Endothelial cell of umbilical vein (primary cell): ENCODE measurements around the gene TMEM40. TPM values are rescaled to one million over a fixed set of nuclear protein-coding genes. Genes with fewer than 3 reads are reported as not detected.

ENCODE experiments used
- BruUV-seq: library from RNA; stranded (reverse); fragments of 400-500 nt; replicated peaks from 2 replicates; lab custom pipeline; 2021; lab: Mats Ljungman, UMichigan
- CTCF ChIA-PET: fragments of 300-600, 350-600 bp; sonication (Branson Sonifier 250); formaldehyde crosslinking; loops from one replicate; lab custom pipeline; 2021; ENCODE audit warnings: antibody characterized with exemption, inconsistent platforms; lab: Charles Lee
- POLR2A ChIA-PET: fragments of 300-600, 350-600 bp; sonication (Branson Sonifier 250); formaldehyde crosslinking; loops from one replicate; lab custom pipeline; 2021; ENCODE audit warnings: antibody characterized with exemption, inconsistent platforms; lab: Charles Lee
- DNase-seq: peaks from one replicate; pipeline ENCODE4 v3.0.0-alpha.2; 2011; ENCODE audit warnings: low read depth, low spot score
- FAIRE-seq: peaks from 2 replicates; lab custom pipeline; 2011; peaks lifted over from hg19 to GRCh38; lab: Jason Lieb, UNC
- H2AFZ ChIP-seq: 2 replicates; pipeline ENCODE4 v1.6.0; 2012; ENCODE audit warnings: low read depth, low read length, control low read depth, inconsistent platforms
- H3K27ac ChIP-seq: 2 replicates; pipeline ENCODE4 v1.5.1; 2011; ENCODE audit warnings: low read depth, mild to moderate bottlenecking, control low read depth, low read length, moderate library complexity; ENCODE audit not compliant: insufficient read depth
- H3K27me3 ChIP-seq, 2 experiments: 2 replicates each; pipeline versions ENCODE4 v1.6.0 to v1.6.1; 2011; ENCODE audit warnings: low read length in 2 of 2, mixed read lengths in 1 of 2; ENCODE audit not compliant: control insufficient read depth in 2 of 2, insufficient read depth in 2 of 2
- H3K36me3 ChIP-seq, 2 experiments: 2 replicates in 1 of 2; 3 replicates in 1 of 2; pipeline ENCODE4 v1.5.1; 2011; ENCODE audit warnings: low read length in 2 of 2, mild to moderate bottlenecking in 1 of 2, moderate library complexity in 1 of 2; ENCODE audit not compliant: control insufficient read depth in 2 of 2, insufficient read depth in 2 of 2; ENCODE audit errors: extremely low read depth in 1 of 2
- H3K4me1 ChIP-seq: 3 replicates; pipeline ENCODE4 v1.5.1; 2011; ENCODE audit warnings: mild to moderate bottlenecking, low read length; ENCODE audit not compliant: control insufficient read depth, insufficient read depth; ENCODE audit errors: extremely low read depth
- H3K4me2 ChIP-seq: 2 replicates; pipeline ENCODE4 v1.6.1; 2011; ENCODE audit warnings: low read length, control low read depth, mixed read lengths; ENCODE audit not compliant: insufficient read depth
- H3K4me3 ChIP-seq, 3 experiments: fragments of 200-600 bp in 1 of 3; sonication (generic), shearing (Covaris generic) in 1 of 3; replicated peaks in 1 of 3; 2 replicates each; pipeline ENCODE4 v1.5.1; 2011 to 2016; ENCODE audit warnings: control low read depth in 3 of 3, low read length in 3 of 3, mild to moderate bottlenecking in 2 of 3, inconsistent platforms in 1 of 3, low read depth in 1 of 3, moderate library complexity in 1 of 3; ENCODE audit not compliant: insufficient read depth in 1 of 3
- H3K79me2 ChIP-seq: 2 replicates; pipeline ENCODE4 v1.6.0; 2012; ENCODE audit warnings: low read length, inconsistent platforms; ENCODE audit not compliant: control insufficient read depth, insufficient read depth
- H3K9ac ChIP-seq: replicated peaks from 2 replicates; pipeline ENCODE3; 2011; ENCODE audit warnings: low read length, control low read depth; ENCODE audit not compliant: insufficient read depth; ENCODE audit errors: extremely low read depth
- H3K9me1 ChIP-seq: replicated peaks from 3 replicates; pipeline ENCODE4 v1.6.0; 2011; ENCODE audit warnings: mild to moderate bottlenecking, low read length; ENCODE audit not compliant: control insufficient read depth, insufficient read depth; ENCODE audit errors: extremely low read depth
- H3K9me3 ChIP-seq: replicated peaks from 2 replicates; pipeline ENCODE4 v1.5.1; 2012; ENCODE audit warnings: low read length, inconsistent platforms; ENCODE audit not compliant: control insufficient read depth, insufficient read depth
- H4K20me1 ChIP-seq: replicated peaks from 2 replicates; pipeline ENCODE3; 2011; ENCODE audit warnings: mild to moderate bottlenecking, low read length; ENCODE audit not compliant: control insufficient read depth, insufficient read depth; ENCODE audit errors: extremely low read depth
- EZH2 ChIP-seq: IDR thresholded peaks from 2 replicates; pipeline ENCODE4 v1.6.1; 2012; ENCODE audit warnings: borderline replicate concordance, low read depth, mild to moderate bottlenecking, moderate library complexity, low read length, inconsistent platforms; ENCODE audit not compliant: severe bottlenecking
- FOS ChIP-seq: IDR thresholded peaks from 2 replicates; pipeline ENCODE4 v1.6.1; 2011; ENCODE audit warnings: mild to moderate bottlenecking, low read length, moderate library complexity, borderline replicate concordance; ENCODE audit not compliant: insufficient read depth
- GATA2 ChIP-seq: IDR thresholded peaks from 2 replicates; pipeline ENCODE4 v1.7.0; 2011; ENCODE audit warnings: low read depth, mild to moderate bottlenecking, moderate library complexity, mixed read lengths, low read length; ENCODE audit not compliant: insufficient read length, insufficient read depth
- JUN ChIP-seq: IDR thresholded peaks from 2 replicates; pipeline ENCODE4 v1.6.1; 2011; ENCODE audit warnings: borderline replicate concordance, low read depth; ENCODE audit not compliant: insufficient read length, insufficient read depth
- MAX ChIP-seq: IDR thresholded peaks from 2 replicates; pipeline ENCODE4 v1.6.1; 2011; ENCODE audit not compliant: insufficient read depth, insufficient read length
- MYC ChIP-seq: IDR thresholded peaks from one replicate; pipeline ENCODE4 v1.6.1; 2011; ENCODE audit warnings: mild to moderate bottlenecking, low read depth, low read length
- POLR2A ChIP-seq: IDR thresholded peaks from 2 replicates; pipeline ENCODE4 v1.6.1; 2012; ENCODE audit warnings: low read depth, mild to moderate bottlenecking, control low read depth, low read length
- POLR2AphosphoS5 ChIP-seq: IDR thresholded peaks from 2 replicates; pipeline ENCODE4 v1.6.1; 2012; ENCODE audit warnings: low read depth, mild to moderate bottlenecking, control low read depth, low read length, moderate library complexity; ENCODE audit not compliant: insufficient read depth
- dilution Hi-C: fragments of 300-500 bp; cut with MboI; formaldehyde crosslinking; loops from one replicate; pipeline ENCODE4 v1.15.0; 2019; ENCODE audit warnings: low sequenced_read_pairs; ENCODE audit not compliant: extremely low pct_ligation_motif_present
- intact Hi-C: fragments of 100-400 bp; cut with micrococcal nuclease; formaldehyde crosslinking; loops from one replicate; pipeline ENCODE4 v1.10.0; 2022
- polyA plus RNA-seq, 4 experiments: library from polyadenylated mRNA; depleted of rRNA in 3 of 4; stranded (reverse) in 3 of 4; unstranded in 1 of 4; fragments of >200 nt; gene quantifications; 2 replicates each; pipeline versions ENCODE4 v1.2.1 to v1.2.3, GENCODE V29; 2011 to 2012; ENCODE audit warnings: missing spikeins in 1 of 4
- total RNA-seq: library from RNA; stranded (reverse); gene quantifications from 2 replicates; pipeline ENCODE4 v1.2.3, GENCODE V29; 2021
- TF ChIP-seq, protein P1 (sequence below), 2 donors: IDR thresholded peaks; 1 replicate in 1 of 2; 2 replicates in 1 of 2; pipeline ENCODE4 v1.5.1; 2011; ENCODE audit warnings: low read length in 2 of 2, mild to moderate bottlenecking in 2 of 2, moderate library complexity in 2 of 2, control low read depth in 1 of 2, inconsistent platforms in 1 of 2, low read depth in 1 of 2; ENCODE audit not compliant: insufficient read depth in 1 of 2; ENCODE audit errors: extremely low read depth in 1 of 2

Gene TMEM40
- total and polyA plus RNA-seq, 2 donors (not counting 3 experiments of a cell fraction or from before 2014, with no cell fraction given) = not detected

DNA sequence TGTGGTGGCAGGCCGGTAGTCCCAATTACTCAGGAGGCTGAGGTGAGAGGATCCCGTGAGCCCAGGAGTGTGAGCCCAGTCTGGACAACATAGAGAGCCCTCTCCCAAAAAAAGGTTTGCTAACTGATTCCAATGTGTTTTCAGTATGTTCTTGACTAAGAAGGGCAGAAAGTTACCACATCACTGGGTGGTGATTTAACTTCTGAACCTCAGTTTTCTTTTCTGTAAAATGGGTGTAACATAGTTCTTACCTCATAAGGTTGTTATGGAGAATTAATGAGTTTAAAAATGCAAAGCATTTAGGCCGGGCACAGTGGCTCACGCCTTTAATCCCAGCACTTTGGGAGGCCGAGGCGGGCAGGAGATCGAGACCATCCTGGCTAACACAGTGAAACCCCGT is 66.6 kb downstream of the TMEM40 start:
- TF ChIP-seq, protein P1, sequence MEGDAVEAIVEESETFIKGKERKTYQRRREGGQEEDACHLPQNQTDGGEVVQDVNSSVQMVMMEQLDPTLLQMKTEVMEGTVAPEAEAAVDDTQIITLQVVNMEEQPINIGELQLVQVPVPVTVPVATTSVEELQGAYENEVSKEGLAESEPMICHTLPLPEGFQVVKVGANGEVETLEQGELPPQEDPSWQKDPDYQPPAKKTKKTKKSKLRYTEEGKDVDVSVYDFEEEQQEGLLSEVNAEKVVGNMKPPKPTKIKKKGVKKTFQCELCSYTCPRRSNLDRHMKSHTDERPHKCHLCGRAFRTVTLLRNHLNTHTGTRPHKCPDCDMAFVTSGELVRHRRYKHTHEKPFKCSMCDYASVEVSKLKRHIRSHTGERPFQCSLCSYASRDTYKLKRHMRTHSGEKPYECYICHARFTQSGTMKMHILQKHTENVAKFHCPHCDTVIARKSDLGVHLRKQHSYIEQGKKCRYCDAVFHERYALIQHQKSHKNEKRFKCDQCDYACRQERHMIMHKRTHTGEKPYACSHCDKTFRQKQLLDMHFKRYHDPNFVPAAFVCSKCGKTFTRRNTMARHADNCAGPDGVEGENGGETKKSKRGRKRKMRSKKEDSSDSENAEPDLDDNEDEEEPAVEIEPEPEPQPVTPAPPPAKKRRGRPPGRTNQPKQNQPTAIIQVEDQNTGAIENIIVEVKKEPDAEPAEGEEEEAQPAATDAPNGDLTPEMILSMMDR (IDR thresholded peaks at IDR 0.05; ENCODE audit: extremely low read depth in 1 of 2, insufficient read depth in 1 of 2, low read depth in 1 of 2, low read length in 2 of 2) = no peak
- TF ChIP-seq GATA2 (no peak), JUN (no peak), EZH2 (no peak), MYC (no peak), MAX (no peak), FOS (no peak), POLR2AphosphoS5 (no peak), POLR2A (no peak)
- intact Hi-C loops (no loop called here), dilution Hi-C loops (no loop called here)
- POLR2A ChIA-PET = no interaction called here
- no peaks in the 10 kb centered on the region for H3K27me3 ChIP-seq
- H3K9me1 ChIP-seq = no peaks in the 10 kb centered on the region
- H3K4me3 ChIP-seq = no peak overlapping the region
- DNase-seq (no peak), FAIRE-seq (no peak)
- H3K9ac ChIP-seq = no peak overlapping the region
- H3K79me2 ChIP-seq = no peaks in the 10 kb centered on the region
- no peaks in the 10 kb centered on the region for H4K20me1 ChIP-seq
- H3K27ac ChIP-seq = no peak overlapping the region
- H3K9me3 ChIP-seq = no peaks in the 10 kb centered on the region
- no peaks in the 10 kb centered on the region for H3K36me3 ChIP-seq
- no peak overlapping the region for H2AFZ ChIP-seq
- H3K4me1 ChIP-seq = no peaks in the 10 kb centered on the region
- H3K4me2 ChIP-seq = no peak overlapping the region
- CTCF ChIA-PET = no interaction called here
- no TSS peak for BruUV-seq
